GM21515 (cell line): ENCODE measurements around the gene APRT.

ENCODE experiments used
- ATAC-seq: cut with Tn5 transposase; IDR thresholded peaks from one replicate; pipeline ENCODE4 v1.9.1; 2021; ENCODE audit not compliant: unreplicated experiment

Gene APRT

DNA sequence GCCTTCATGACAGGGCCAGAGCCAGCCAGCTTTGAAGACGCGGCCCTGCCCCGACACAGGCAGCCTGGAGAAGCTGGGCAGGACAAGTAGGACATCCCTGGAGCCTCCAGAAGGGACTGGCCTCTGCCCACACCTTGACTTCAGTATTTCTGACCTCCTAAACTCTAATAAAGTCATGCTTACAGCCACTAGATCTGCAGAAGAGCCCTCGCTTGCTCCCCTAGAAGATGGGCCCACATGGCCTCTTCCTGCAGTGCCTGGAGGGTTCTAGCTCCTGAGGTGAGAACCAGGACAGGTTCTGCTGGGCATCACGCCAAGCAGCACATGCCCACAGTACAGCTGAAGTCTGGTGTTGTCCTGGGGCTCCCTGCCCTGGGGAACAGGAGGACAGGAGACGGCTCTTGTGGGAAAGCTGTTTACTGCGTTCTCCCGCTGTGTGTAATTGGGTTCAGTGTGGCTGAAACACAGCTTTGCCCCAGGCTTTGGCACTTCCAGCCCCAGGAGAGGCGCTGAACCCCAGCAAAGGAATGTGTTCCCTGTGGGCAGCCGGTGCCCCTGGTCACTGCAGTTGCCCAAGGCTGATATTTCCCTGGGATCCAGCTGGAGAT is 2.6 kb downstream of the APRT start:
- no peak for ATAC-seq

DNA sequence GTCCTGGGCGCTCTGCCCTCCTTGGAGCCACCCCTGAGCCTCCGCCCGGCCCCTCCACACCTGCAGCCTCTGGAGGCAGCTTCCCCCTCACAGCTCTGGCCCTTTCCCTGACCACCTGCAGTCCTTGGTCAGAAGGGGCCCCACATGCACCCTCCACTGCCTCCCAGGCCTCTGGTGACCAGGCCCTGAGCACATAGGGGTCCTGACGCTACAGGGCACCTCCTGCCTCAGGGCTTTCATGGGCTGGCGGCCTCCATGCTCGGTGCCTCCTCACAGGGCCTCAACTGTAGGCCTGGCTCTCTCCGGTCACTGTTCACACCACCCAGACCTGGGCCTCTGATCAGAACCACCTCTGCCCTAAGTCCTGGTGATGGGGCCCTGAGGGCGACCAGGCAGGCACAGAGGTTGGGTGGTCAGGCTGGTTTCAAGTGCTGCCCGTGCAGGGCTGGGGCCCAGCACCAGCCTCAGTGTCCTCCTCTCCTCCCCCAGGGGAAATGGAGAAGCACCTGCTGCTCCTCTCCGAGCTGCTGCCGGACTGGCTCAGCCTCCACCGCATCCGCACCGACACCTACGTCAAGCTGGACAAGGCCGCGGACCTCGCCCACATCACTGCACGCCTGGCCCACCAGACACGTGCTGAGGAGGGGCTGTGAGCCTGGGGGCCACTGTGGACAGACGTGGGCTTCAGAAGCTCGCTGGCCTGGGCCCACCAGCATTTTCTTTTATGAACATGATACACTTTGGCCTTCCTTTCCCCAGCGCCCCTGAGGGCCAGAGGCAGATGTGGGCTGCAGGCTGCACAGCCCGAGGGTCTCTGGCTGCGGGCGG is 3.9 kb downstream of the APRT start:
- no peak for ATAC-seq

DNA sequence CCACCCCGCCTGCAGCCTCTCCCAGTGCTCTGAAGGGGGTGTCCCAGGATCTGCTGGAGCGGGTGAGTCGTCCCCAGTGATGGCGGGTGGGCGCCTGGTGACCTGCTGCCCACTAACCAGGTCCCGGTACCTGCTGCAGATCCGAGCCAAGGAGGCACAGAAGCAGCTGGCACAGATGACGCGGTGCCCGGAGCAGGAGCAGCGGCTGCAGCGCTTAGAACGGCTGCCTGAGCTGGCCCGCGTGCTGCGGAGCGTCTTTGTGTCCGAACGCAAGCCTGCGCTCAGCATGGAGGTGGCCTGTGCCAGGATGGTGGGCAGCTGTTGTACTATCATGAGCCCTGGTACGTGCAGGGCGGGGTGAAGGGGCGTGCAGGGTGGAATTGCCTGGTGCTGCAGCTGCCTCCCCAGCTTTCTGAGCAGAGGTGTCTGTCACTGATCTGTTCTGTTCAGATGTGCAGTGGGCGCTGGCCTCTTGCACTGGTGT is 4.5 kb downstream of the APRT start:
- ATAC-seq: no peak

- ATAC-seq: no peak
Measured at GRCh38 chr16:88806491-88807111, 5.1 kb downstream of the APRT start.

DNA sequence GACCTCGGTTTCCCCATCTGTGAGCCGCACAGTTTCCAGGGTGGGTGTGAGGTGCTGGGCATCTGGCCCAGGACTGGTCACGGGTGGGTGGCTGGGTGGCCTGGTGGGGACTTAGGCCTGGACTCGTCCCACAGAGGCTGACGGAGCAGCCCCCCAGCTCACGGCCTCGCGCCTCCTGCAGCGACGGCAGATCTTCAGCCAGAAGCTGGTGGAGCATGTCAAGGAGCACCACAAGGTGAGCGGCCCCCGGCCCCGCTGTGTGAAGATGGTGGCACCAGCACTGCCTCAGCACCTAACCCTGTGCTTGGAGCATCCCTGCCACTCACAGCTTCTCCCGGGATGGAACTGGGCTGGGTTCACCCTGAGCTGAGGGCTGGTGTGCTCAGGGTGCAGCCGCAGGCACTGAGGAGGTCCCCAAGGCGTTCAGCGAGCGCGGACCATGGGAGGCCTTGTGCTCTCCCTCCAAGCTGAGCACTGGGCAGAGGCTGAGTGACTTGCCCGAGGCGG is 5.8 kb downstream of the APRT start:
- ATAC-seq: no peak

GRCh38 chr16:88805340-88805715 is 6.4 kb downstream of the APRT start:
- no peak for ATAC-seq

GRCh38 chr16:88804552-88805339 is 7.0 kb downstream of the APRT start:
- ATAC-seq: no peak

GRCh38 chr16:88804173-88804551 is 7.6 kb downstream of the APRT start:
- no peak for ATAC-seq

- ATAC-seq: peak; percentile 46
Measured at GRCh38 chr16:88803264-88803987, 8.3 kb downstream of the APRT start, which contains the start of gene CDT1. CDT1 (plus strand) TSS chr16:88803789; CDS start chr16:88803832, 43 bp downstream.

GRCh38 chr16:88800277-88800592 is 11.5 kb downstream of the APRT start:
- ATAC-seq: no peak

DNA sequence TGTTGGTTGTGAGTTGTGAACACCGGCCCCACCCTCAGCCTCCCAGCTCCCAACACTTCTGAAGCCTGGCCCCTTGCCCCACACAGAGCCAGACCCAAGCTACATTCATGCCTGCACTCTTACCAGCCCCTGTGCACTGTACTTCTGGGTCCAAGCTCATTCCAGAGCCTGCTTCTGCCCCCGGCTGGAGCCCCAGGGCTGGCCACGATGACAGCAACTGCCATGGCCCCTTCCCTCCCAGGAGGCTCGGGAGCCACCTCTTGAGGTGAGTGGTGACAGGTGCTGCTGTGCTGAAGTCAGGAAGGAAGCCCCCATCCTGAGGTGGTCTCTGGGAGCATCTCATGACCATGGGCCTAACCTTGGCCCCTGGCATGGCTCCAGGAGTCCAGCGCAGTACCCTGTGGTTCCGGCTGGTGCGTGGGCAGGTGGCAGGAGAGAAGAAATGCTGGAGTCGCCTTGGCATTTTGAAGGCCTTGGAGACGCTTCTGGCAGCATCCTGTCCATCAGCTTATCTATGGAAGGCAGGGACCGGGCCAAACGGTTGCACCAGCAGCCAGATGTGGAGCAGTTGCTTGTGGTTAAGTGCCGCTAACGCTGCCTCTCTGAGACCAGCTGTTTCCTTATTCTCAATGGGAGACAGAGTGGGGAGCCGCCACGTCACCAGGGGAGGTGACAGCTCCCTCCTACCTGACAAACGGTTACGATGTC is 12.0 kb downstream of the APRT start:
- ATAC-seq: no peak

GRCh38 chr16:88798772-88799455 is 12.8 kb downstream of the APRT start:
- ATAC-seq: no peak

DNA sequence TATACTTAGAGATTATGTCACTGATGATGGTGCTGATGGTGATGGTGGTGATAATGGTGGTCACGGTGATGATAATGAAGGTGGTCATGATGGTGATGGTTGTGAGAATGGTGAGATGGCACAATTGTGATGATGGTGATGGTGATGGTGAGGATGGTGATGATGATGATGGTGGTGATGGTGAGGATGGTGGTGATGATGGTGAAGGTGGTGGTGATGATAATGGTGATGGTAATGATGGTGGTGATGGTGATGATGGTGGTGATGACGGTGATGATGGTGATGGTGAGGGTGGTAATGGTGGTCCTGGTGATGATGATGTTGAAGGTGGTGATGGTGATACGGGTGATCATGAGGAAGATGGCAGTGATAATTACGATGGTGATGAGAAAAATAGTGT is 13.7 kb downstream of the APRT start:
- no peak for ATAC-seq

DNA sequence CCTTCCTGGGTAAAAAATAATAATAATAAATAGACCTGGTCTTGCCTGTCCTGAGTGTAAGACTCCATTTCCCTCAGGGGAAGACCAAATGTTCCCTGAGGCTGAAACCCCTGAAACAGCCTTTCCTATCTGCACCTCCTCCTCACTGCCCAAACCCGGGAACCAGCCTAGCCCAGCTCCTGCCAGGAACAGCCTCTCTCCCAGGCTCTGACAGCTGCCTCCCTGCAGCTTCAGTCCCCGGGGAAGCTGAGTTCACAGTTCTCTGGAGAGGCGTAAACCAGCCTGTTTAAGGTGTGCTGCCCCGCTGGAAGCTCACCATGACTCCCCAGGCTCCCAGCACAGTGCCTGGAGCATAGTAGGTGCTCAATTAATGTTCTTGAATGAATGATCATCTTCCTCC is 15.4 kb downstream of the APRT start:
- ATAC-seq: no peak

GRCh38 chr16:88793251-88793954 is 18.3 kb downstream of the APRT start:
- ATAC-seq: no peak

DNA sequence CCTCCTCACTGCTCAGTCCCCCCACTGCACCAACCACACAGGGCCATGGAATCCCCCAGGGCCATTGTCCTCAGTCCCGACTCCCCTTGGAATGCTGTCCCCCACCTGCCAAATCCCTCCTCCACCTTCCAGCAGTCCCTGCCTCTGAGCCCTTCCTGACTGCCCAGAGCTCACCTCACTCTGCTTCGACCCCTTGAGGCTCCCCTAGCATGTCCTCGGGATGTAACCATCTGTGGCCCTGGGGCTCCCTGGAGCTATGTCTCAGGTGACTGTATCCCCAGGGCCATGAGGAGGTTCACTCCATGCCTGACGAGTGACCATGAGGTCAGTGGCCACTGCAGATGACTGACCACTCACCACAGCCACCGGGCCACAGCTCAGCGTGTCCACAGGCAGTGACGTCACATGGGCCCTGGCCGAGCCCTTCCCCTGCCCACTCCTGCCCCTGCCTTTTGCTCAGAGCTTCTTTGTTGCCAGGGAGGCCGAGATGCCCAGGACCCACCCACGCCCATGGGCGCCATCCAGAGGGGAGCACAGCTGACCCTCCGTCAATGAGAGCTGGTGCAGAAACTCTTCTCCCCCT is 19.0 kb downstream of the APRT start:
- ATAC-seq: no peak

DNA sequence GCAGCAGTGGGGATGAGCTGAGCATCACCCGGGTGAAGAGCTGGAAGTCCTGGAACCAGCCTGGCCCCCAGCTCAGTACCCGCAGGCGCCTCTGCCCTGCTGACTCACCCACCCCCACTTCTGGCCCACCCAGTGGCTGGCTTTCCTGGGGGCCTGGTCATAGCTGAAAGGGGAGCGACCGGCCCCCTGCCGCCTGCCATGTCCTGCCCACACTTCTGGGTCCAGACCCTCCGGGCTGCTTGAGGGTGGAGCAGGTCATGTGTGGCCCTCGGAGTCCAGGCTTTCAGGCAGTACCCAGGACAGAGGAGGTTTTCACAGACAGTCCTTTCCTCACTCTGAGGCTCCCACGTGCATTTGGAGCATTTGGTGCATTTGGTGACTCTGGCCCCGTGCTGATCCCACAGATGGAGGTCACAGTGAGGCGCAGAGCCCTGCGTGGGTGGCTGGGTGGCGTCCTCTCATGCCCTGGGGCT is 19.6 kb downstream of the APRT start:
- no peak for ATAC-seq
